Karpas-422 (cell line): Measurements from ENCODE around the gene MYH7. TPM values are rescaled to one million over a fixed set of nuclear protein-coding genes. Genes with fewer than 3 reads are reported as not detected.

ENCODE experiments used
- DNase-seq: peaks from one replicate; pipeline ENCODE4 v3.0.0-alpha.2; 2015
- H2AFZ ChIP-seq: fragments of 200-600 bp; sonication (generic); 2 replicates; pipeline ENCODE4 v1.6.1; 2014; ENCODE audit warnings: antibody characterized with exemption, low read length, mixed read lengths
- H3K27ac ChIP-seq: fragments of 200-600 bp; sonication (generic); 2 replicates; pipeline ENCODE4 v1.5.1; 2014; ENCODE audit warnings: mild to moderate bottlenecking, low read length, moderate library complexity
- H3K27me3 ChIP-seq: fragments of 200-600 bp; sonication (generic); 2 replicates; pipeline ENCODE4 v1.6.1; 2014; ENCODE audit warnings: low read length, mixed read lengths
- H3K36me3 ChIP-seq: fragments of 200-600 bp; sonication (generic); 2 replicates; pipeline ENCODE4 v1.6.1; 2014; ENCODE audit warnings: low read length, mixed read lengths; ENCODE audit not compliant: insufficient read depth
- H3K4me1 ChIP-seq: fragments of 200-600 bp; sonication (generic); 2 replicates; pipeline ENCODE4 v1.6.1; 2014; ENCODE audit warnings: mild to moderate bottlenecking, low read length, mixed read lengths
- H3K4me2 ChIP-seq: fragments of 200-600 bp; sonication (generic); 2 replicates; pipeline ENCODE4 v1.6.1; 2014; ENCODE audit warnings: low read length, low read depth, mild to moderate bottlenecking; ENCODE audit not compliant: poor library complexity, severe bottlenecking
- H3K4me3 ChIP-seq: fragments of 200-600 bp; sonication (generic); 2 replicates; pipeline ENCODE4 v1.5.1; 2014; ENCODE audit warnings: mild to moderate bottlenecking, antibody characterized with exemption, low read length, mixed read lengths
- H3K79me2 ChIP-seq: fragments of 200-600 bp; sonication (generic); 2 replicates; pipeline ENCODE4 v1.6.1; 2014; ENCODE audit warnings: mild to moderate bottlenecking, low read length, mixed read lengths
- H3K9ac ChIP-seq: fragments of 200-600 bp; sonication (generic); 2 replicates; pipeline ENCODE4 v1.6.0; 2014; ENCODE audit warnings: low read length
- H3K9me2 ChIP-seq: fragments of 200-600 bp; sonication (generic), shearing (Covaris generic); replicated peaks from 2 replicates; pipeline ENCODE4 v1.6.0; 2014; ENCODE audit warnings: mild to moderate bottlenecking, low read length, moderate library complexity; ENCODE audit not compliant: insufficient read depth
- H3K9me3 ChIP-seq: fragments of 300-700, 200-600 bp; sonication (generic); 2 replicates; pipeline ENCODE4 v1.6.1; 2014; ENCODE audit warnings: low read length, mixed read lengths
- H4K20me1 ChIP-seq: fragments of 200-600 bp; sonication (generic); 2 replicates; pipeline ENCODE4 v1.6.1; 2014; ENCODE audit warnings: mild to moderate bottlenecking, antibody characterized with exemption, low read length, low read depth; ENCODE audit not compliant: insufficient read depth
- total RNA-seq: library from RNA; depleted of rRNA; stranded (reverse); fragments of >200 nt; shearing (Covaris generic); gene quantifications from 2 replicates; pipeline ENCODE4 v1.2.3, GENCODE V29; 2014; ENCODE audit warnings: low replicate concordance

MYH7 gene
- total RNA-seq, 1 experiment from 2014 or later, result not detected

GRCh38 chr14:23444314-23444713 is 8.9 kb upstream of the MYH7 start:
- no peaks in the 10 kb centered on the region for H3K27me3 ChIP-seq
- H3K9me3 ChIP-seq, result no peaks in the 10 kb centered on the region
- H3K4me2 ChIP-seq, result no peak overlapping the region
- H3K9ac ChIP-seq, result no peak overlapping the region
- H3K4me3 ChIP-seq, result no peak overlapping the region
- no peaks in the 10 kb centered on the region for H3K79me2 ChIP-seq
- no peaks in the 10 kb centered on the region for H3K9me2 ChIP-seq
- H3K36me3 ChIP-seq, result no peaks in the 10 kb centered on the region
- no peak for DNase-seq
- H4K20me1 ChIP-seq, result no peaks in the 10 kb centered on the region
- no peak overlapping the region for H2AFZ ChIP-seq
- no peaks in the 10 kb centered on the region for H3K4me1 ChIP-seq
- H3K27ac ChIP-seq, result no peak overlapping the region

GRCh38 chr14:23443881-23444280 is 8.4 kb upstream of the MYH7 start:
- no peaks in the 10 kb centered on the region for H4K20me1 ChIP-seq
- DNase-seq, result no peak
- H3K4me2 ChIP-seq, result no peak overlapping the region
- no peaks in the 10 kb centered on the region for H3K9me2 ChIP-seq
- no peaks in the 10 kb centered on the region for H3K4me1 ChIP-seq
- H2AFZ ChIP-seq, result no peak overlapping the region
- H3K27me3 ChIP-seq, result no peaks in the 10 kb centered on the region
- no peaks in the 10 kb centered on the region for H3K36me3 ChIP-seq
- no peaks in the 10 kb centered on the region for H3K79me2 ChIP-seq
- H3K9me3 ChIP-seq, result no peaks in the 10 kb centered on the region
- no peak overlapping the region for H3K27ac ChIP-seq
- H3K4me3 ChIP-seq, result no peak overlapping the region
- no peak overlapping the region for H3K9ac ChIP-seq

DNA sequence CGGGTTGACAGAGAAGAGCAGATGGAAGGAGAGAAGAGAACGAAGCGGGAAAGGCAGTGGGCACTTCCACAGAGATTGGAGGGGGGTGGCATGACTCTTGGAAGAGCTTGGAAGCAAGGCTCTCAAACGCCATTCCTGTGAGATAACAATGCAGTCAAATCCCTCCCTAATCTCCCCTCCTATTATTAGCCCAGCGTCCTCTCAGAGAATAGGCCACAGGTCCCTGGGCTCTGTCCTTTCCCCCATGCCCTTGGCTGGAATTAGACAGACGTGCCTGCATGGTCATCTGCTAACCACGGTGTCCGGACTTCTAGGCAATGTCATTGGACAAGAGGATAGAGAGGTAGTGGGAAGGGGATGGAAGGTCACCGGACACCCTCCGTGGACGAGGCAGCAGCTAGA is 8.0 kb upstream of the MYH7 start:
- Histone ChIP-seq H3K4me2 (no peak overlapping the region), H4K20me1 (no peaks in the 10 kb centered on the region), H3K27me3 (no peaks in the 10 kb centered on the region), H3K9me3 (no peaks in the 10 kb centered on the region), H3K9ac (no peak overlapping the region), H3K36me3 (no peaks in the 10 kb centered on the region), H3K9me2 (no peaks in the 10 kb centered on the region), H3K4me1 (no peaks in the 10 kb centered on the region), H3K4me3 (no peak overlapping the region), H3K27ac (no peak overlapping the region), H2AFZ (no peak overlapping the region), H3K79me2 (no peaks in the 10 kb centered on the region)
- no peak for DNase-seq

DNA sequence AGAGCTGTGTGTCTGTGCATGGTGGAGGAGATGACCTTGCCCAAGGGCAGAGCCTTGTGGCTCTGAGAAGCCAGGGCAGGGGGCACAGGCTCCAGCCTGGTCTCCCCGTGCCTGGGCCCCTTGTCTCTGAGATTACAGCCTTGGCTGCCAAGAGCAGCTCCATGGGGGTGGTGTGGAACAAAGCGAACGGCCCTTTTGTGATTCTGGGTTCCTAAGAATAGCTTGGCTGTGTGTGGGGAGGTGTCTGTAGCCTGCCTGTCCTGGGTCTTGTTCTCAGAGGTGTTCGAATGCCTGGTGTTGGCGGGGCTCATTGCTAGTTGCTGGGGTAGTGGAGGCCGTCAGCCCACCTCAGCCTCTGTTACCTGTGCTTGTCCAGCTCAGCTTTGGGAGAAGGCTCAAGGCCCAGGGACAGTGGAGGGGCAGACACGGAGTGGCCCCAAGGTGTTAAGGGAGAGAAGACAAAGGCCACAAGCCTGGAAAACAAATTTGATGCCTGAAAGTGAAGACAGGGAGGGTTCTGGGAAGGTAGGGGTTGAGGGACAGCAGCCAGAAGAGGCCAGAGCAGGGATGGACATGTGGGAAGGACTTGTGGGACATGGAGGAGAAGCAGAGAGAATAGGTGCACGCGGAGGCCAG is 7.4 kb upstream of the MYH7 start:
- H3K27ac ChIP-seq, result no peak overlapping the region
- no peaks in the 10 kb centered on the region for H4K20me1 ChIP-seq

GRCh38 chr14:23441076-23441475 is 5.6 kb upstream of the MYH7 start:
- no peaks in the 10 kb centered on the region for H4K20me1 ChIP-seq
- no peak overlapping the region for H3K9ac ChIP-seq
- H3K9me3 ChIP-seq, result no peaks in the 10 kb centered on the region
- no peak overlapping the region for H3K27ac ChIP-seq
- no peak for DNase-seq
- H3K4me3 ChIP-seq, result no peak overlapping the region
- no peak overlapping the region for H2AFZ ChIP-seq
- H3K9me2 ChIP-seq, result no peaks in the 10 kb centered on the region
- H3K36me3 ChIP-seq, result no peaks in the 10 kb centered on the region
- no peaks in the 10 kb centered on the region for H3K79me2 ChIP-seq
- H3K27me3 ChIP-seq, result no peaks in the 10 kb centered on the region
- H3K4me1 ChIP-seq, result no peaks in the 10 kb centered on the region
- H3K4me2 ChIP-seq, result no peak overlapping the region

More for the DNA sequence above, 7.4 kb upstream of the MYH7 start:
- H3K27me3 ChIP-seq, result no peaks in the 10 kb centered on the region
- no peaks in the 10 kb centered on the region for H3K9me2 ChIP-seq
- no peaks in the 10 kb centered on the region for H3K79me2 ChIP-seq
- no peak overlapping the region for H3K9ac ChIP-seq
- H3K36me3 ChIP-seq, result no peaks in the 10 kb centered on the region
- DNase-seq, result no peak
- no peaks in the 10 kb centered on the region for H3K9me3 ChIP-seq
- H3K4me1 ChIP-seq, result no peaks in the 10 kb centered on the region
- no peak overlapping the region for H3K4me2 ChIP-seq
- no peak overlapping the region for H3K4me3 ChIP-seq
- no peak overlapping the region for H2AFZ ChIP-seq

DNA sequence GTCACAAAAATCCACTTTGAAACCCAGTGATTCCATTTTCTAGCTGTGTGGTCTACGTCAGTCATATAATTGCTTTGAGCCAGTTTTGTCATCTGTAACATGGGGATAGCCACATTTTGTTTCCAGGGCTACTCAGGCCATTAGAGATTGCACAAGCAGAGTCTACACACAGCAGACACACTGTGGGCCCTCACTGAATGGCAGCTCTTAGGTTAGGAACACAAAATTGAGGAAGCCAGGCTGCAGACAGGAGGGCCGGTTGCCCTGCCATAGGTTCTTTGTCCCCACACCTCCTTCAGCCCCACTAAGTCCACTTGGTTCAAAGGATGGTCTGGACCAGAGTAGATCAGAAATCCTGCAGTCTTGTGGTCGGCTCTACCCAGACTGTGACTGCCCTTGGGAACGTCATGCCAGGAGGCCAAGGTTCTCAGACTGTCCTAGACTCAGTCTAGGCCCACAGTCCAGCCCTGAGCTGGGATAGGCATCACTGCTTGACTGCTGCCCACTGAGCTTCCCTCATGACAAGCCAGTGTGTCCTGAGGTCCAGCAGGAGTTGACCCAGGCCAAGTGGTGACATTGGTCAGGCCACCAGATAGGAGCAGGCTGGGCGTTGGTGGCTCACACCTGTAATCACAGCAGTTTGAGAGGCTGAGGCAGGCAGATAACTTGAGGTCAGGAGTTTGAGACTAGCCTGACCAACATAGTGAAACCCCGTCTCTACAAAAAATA is 3.8 kb upstream of the MYH7 start:
- Histone ChIP-seq H3K9me3 (no peaks in the 10 kb centered on the region), H3K4me3 (no peak overlapping the region), H3K9me2 (no peaks in the 10 kb centered on the region), H3K27me3 (no peaks in the 10 kb centered on the region), H3K9ac (no peak overlapping the region), H2AFZ (no peak overlapping the region), H4K20me1 (no peaks in the 10 kb centered on the region), H3K4me1 (no peaks in the 10 kb centered on the region), H3K27ac (no peak overlapping the region), H3K79me2 (no peaks in the 10 kb centered on the region), H3K36me3 (no peaks in the 10 kb centered on the region), H3K4me2 (no peak overlapping the region)
- no peak for DNase-seq

DNA sequence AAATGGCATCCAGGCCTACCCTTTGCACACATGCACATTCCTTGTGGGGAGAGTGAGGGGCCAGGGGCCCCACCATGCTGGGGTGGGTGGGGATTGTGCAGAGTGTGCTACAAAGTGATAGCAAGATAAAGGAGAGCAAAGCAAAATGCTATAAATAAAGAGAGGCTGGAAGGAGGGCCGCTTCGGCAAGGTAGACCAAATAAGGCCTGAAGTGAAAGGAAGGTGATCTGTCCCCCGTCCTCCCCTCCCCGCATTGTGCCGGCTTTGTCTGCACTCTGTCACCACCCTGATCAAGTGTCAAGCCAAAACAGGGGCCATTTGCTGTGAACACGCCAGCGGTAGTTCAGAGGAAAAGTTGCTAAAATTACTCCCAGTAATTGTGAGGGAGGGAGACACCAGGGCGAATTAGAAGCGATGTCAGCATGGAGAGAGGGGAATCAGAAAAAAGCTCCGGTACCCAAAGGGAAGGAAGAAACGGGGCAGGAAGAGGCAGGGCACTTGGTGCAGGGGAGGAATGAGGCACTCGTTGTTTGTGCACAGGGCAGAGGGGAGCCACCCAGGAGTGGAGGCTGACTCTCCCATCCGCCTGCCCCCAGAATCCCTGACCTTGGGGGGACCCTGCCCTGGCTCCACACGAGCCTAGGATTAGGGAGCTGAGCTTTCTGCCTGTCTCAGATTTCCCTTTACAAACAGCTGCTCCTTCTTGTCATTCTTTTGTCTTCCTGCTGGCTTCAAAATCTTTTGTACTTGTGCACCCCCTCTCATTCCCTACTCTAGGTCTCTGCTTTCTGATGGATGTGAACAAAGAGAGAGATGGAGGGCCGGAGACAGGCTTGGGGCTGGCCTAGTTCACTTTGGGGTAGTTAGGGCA is 2.9 kb upstream of the MYH7 start:
- DNase-seq, result no peak
- no peak overlapping the region for H3K9ac ChIP-seq

More for the DNA sequence above, 2.9 kb upstream of the MYH7 start:
- Histone ChIP-seq H3K27me3 (no peaks in the 10 kb centered on the region), H4K20me1 (no peaks in the 10 kb centered on the region), H3K9me3 (no peaks in the 10 kb centered on the region), H3K79me2 (no peaks in the 10 kb centered on the region), H3K36me3 (no peaks in the 10 kb centered on the region), H3K4me3 (no peak overlapping the region), H3K4me1 (no peaks in the 10 kb centered on the region), H2AFZ (no peak overlapping the region), H3K9me2 (no peaks in the 10 kb centered on the region), H3K4me2 (no peak overlapping the region), H3K27ac (no peak overlapping the region)
